NCI-H748 (cell line): ENCODE measurements around the gene FCGR3A.
"Not testable (repeated sequence)": the region's sequence is repeated elsewhere in the genome, so short reads cannot be mapped to it uniquely, and the experiment has no call there.

ENCODE experiments used
- DNase-seq: peaks from one replicate; lab custom pipeline; 2025; ENCODE audit not compliant: unreplicated experiment; lab: John Stamatoyannopoulos, UW

Gene FCGR3A

DNA sequence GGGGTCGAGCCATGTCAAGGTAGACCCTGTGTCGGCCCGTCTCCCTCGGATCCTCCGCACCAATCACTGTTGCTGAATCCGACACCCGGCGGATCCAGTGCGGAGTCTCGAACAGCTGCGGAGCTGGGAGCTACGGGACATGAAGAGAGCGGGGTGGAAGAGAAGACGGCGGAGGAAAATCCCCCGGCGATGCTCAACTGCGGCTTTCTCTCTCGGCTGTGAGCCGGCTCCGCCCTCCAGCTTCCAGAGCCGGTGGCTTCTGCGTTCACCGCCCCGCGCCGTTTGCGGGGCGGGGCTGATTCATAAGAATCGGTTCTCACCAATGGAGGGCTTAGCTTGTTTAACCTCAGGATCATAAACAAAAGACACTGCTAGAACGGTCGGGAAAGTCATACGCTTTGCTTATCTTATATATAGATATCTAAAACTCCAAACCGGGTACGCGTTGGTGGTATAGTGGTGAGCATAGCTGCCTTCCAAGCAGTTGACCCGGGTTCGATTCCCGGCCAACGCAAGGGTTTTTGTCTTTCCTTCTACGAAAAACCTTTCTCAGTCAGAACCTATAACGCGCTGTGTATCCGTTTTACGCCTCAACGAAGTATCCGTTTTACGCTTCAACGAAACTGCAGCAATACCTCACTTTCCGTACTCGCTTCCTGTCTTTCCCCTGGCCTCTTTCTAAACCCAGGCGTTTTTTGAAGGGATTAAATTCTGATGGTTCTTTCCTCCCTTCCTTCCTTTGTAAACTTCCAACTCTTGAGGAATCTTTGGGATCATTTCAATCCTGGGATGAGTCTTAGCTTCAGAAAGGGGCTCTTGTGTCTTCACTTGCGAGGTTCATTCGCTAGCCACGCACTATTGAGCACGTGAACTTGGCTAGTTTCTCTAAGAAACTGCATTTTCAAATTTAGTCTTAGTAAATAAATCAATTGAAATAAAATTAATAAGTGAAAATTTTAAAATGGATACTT lies 18.7 kb downstream of the FCGR3A start:
- DNase-seq: peak; percentile 96

DNA sequence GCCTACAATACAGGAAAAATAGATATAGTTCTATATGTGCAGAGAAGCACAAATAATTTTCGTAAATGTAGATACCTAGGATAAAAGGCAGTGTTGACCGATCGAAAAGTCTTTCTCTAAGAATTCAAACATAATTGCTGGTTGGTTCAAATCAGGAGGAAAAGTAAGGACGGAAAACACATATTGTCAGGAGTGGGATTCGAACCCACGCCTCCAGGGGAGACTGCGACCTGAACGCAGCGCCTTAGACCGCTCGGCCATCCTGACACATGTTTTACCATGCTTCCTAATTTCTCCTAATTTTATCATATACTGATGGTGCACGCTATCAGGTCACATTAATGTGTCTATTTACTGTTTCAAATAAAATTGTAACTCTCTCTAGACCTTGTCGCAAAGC lies 19.5 kb downstream of the FCGR3A start:
- DNase-seq: peak; percentile 67

DNA sequence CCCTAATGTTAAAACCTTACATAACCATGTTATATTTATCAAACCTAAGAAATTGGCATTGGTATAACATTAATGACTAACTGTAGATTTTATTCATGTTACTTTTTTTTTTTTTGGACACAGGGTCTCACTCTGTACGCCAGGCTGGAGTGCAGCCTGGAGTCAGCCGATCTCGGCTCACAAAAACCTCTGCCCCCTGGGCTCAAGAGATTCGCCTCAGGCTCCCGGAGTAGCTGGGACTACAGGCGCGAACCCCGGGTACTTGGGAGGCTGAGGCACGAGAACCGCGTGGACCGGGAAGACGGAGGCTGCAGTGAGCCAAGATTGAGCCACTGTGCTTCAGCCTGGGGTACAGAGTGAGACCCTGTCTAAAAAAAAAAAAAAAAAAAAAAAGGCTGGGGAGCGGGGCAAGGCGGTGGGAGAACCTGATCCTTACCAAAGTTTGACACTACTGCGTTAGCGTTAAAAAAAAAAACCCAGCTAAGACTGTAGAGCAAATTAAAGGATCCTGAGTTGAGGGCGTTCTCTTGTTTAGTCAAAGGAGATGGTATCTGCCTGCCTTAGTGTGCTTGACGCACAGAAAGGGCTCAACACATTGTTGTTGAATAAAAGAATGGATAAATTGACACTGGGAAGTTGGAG lies 20.0 kb downstream of the FCGR3A start:
- DNase-seq: peak; percentile 31

DNA sequence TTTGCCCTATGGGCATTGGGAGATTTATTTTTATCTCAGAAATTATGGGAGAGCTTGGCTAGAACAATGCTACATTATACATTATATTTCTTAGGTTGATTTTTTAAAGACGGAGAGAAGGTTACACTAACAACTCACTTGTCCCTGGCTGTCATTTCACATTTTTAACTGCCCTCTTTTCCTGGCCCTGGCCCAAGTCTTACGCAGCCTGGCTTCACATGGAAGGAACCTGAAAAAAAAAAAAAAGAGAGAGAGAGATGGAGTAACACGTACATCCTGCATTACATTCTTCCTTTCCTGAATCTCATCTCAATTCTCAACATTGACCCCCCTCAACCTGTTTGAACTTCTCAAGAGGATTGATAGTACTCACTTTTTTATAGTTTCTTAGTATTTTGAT lies 21.1 kb downstream of the FCGR3A start:
- DNase-seq: not testable (repeated sequence)

DNA sequence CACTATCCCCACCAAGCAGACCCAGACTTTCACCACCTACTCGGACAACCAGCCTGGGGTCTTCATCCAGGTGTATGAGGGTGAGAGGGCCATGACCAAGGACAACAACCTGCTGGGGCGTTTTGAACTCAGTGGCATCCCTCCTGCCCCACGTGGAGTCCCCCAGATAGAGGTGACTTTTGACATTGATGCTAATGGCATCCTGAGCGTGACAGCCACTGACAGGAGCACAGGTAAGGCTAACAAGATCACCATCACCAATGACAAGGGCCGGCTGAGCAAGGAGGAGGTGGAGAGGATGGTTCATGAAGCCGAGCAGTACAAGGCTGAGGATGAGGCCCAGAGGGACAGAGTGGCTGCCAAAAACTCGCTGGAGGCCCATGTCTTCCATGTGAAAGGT lies 23.7 kb downstream of the FCGR3A start:
- DNase-seq: not testable (repeated sequence)

DNA sequence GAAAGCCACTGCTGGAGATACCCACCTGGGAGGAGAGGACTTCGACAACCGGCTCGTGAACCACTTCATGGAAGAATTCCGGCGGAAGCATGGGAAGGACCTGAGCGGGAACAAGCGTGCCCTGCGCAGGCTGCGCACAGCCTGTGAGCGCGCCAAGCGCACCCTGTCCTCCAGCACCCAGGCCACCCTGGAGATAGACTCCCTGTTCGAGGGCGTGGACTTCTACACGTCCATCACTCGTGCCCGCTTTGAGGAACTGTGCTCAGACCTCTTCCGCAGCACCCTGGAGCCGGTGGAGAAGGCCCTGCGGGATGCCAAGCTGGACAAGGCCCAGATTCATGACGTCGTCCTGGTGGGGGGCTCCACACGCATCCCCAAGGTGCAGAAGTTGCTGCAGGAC lies 24.3 kb downstream of the FCGR3A start:
- not testable (repeated sequence) for DNase-seq

GRCh38 chr1:161524742-161525291 lies 24.8 kb downstream of the FCGR3A start:
- DNase-seq: not testable (repeated sequence)

DNA sequence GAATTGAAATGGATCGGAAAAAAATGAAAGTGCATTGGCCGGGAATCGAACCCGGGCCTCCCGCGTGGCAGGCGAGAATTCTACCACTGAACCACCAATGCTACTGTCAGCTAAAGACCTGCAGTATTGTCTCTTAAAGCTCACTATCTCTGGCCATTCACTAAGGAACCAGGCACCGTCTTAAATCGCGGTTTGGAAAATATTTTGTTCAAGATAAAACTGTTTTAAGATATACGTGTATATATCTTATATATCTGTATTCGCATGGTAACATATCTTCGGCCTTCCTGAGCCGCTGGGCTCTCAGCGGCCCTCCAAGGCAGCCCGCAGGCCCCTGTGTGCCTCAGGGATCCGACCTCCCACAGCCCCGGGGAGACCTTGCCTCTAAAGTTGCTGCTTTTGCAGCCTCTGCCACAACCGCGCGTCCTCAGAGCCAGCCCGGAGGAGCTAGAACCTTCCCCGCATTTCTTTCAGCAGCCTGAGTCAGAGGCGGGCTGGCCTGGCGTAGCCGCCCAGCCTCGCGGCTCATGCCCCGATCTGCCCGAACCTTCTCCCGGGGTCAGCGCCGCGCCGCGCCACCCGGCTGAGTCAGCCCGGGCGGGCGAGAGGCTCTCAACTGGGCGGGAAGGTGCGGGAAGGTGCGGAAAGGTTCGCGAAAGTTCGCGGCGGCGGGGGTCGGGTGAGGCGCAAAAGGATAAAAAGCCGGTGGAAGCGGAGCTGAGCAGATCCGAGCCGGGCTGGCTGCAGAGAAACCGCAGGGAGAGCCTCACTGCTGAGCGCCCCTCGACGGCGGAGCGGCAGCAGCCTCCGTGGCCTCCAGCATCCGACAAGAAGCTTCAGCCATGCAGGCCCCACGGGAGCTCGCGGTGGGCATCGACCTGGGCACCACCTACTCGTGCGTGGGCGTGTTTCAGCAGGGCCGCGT lies 25.5 kb downstream of the FCGR3A start, which contains the start of gene HSPA6:
Gene HSPA6 (plus strand): TSS at position 724 of the 925 bp plus-strand sequence. CDS start 119 bp downstream, at position 843.
- peak; percentile 69 for DNase-seq

GRCh38 chr1:161523041-161523816 lies 26.4 kb downstream of the FCGR3A start:
- DNase-seq: not testable (repeated sequence)

DNA sequence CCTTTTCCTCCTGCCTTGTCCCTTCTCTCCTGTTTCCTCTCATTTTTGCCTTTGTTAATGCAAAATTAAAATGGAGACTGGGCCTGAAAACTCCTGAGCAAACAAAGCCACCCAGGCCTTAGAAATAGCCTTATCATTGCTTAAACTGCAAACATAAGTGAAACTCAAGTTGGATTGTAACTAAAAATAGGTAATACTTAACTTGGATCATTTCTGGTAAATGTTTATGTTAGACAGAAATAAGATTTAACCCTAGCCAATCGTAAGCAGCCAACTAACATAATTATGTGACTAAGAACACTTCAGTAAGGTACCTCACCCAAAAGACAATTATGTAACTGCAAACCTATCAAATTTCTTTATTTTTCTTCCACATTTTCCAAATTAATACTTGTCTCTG lies 35.7 kb downstream of the FCGR3A start:
- DNase-seq: not testable (repeated sequence)

DNA sequence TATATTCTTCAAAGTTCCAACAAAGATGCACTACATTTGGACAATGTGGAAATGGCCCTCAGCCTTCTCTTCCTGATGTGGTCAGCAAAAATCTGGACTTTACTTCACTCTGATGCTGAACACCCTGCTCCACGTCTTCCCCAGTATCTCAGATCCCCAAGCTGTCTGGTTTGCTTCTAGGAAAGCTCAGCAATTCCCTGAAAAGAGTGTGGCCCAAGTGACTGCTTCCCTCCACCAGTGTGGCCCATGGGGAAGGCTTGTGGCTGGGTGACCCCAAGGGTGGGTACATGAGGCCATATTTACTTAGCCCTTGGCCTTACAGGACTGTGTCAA lies 36.2 kb downstream of the FCGR3A start:
- not testable (repeated sequence) for DNase-seq

DNA sequence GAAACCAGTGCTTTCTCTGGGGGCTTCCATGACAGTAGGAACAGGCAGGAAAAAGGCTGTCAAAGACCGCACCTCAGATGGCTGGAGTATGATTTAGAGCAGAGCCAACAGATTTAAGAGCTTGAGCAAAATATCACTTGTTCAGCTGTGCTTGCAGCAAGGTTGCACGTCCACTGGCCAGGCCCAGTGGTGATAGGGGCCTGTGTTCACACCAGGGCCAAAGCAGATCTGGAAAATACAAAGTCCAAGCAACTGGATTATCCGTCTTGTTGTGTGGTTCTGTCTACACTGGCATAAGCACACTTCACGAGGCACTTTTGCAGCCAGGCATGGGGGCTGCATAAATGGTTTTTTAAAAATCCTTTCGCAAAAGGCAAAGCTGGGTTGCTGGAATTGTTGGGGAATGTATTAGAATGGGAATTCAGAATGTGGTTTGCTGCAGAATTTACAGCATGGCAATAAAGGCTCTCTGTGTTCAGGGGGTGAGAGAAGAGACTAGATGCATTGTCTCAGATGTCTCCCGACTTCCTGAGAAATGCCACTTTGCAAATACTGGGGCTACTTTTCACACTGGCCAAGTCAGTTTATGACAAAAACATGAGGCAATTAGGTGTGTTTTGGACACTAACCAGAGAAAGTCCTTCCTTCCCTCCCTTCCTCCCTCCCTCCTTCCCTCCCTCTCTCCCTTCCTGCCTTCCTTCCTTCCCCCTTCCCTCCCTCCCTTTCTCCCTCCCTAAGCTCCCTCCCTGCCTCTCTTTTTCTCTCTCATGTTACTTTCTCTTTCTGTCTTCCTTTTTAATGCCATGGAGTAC lies 36.8 kb downstream of the FCGR3A start:
- DNase-seq: not testable (repeated sequence)

- no peak for DNase-seq
Observed at GRCh38 chr1:161511756-161512060, 37.9 kb downstream of the FCGR3A start.

- peak; percentile 81 for DNase-seq
Observed at GRCh38 chr1:161511018-161511755, 38.4 kb downstream of the FCGR3A start.

DNA sequence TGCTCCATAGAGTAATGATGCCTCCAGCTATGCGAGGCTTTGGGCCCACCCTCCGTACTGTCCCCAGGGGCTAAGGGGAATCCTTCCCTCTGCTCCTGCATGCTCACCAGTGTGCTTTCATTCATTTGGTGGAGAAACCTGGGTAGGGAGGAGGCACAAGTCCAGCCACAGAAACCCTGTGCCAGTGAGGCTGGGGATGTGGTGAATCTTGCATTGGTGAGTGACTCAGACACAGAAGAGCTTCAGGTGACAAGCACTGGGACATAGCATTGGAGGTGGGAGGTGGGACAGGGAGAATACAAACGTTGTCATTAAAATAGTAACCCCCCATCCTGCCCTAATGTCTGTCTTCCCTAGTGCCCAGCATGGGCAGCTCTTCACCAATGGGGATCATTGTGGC lies 39.1 kb downstream of the FCGR3A start:
- no peak for DNase-seq

- DNase-seq: peak; percentile 58
Observed at GRCh38 chr1:161506336-161507223, 43.0 kb downstream of the FCGR3A start.

GRCh38 chr1:161505686-161506085 lies 43.9 kb downstream of the FCGR3A start:
- DNase-seq: no peak

- no peak for DNase-seq
Observed at GRCh38 chr1:161503394-161503748, 46.2 kb downstream of the FCGR3A start.
